Retina (tissue), 1 donor: Measurements from ENCODE around the gene TRAPPC11.
A peak's percentile ranks its signal among the peaks of the same experiment; 100 is the strongest.
"Not testable (repeated sequence)": the region's sequence is repeated elsewhere in the genome, so short reads cannot be mapped to it uniquely, and the experiment has no call there.

ENCODE experiments used
- DNase-seq: peaks from one replicate; pipeline ENCODE4 v3.0.0-alpha.2; 2016

TRAPPC11 gene

GRCh38 chr4:183659029-183659871, at the start of gene TRAPPC11, which contains the start of gene RWDD4:
Gene TRAPPC11 (plus strand): TSS chr4:183659293. CDS start chr4:183663868, 4,575 bp downstream.
Gene RWDD4 (minus strand): TSS chr4:183659185. CDS start chr4:183658952, 233 bp downstream.
- DNase-seq, result peak; percentile 98

- DNase-seq, result no peak
Observed at GRCh38 chr4:183610033-183610432, 49.1 kb upstream of the TRAPPC11 start.

DNA sequence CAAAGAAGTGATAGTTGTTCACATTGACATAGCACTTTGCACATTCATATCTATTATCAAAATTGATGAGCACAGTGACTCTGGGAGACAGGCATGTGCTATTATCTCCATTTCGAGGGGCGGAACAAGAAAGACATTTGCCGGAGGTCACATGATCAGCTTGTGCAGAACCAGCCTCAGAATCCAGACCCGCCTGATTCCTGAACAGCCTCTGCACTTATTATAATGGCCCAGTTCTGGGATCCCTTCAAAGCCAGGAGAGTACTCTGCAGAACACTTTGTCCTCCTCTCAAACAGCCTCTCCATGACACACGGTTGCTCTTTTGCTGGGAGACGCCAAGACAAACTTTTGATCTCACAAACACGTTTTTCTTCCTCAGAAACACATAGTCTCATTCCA, 48.5 kb upstream of the TRAPPC11 start:
- DNase-seq, result no peak

DNA sequence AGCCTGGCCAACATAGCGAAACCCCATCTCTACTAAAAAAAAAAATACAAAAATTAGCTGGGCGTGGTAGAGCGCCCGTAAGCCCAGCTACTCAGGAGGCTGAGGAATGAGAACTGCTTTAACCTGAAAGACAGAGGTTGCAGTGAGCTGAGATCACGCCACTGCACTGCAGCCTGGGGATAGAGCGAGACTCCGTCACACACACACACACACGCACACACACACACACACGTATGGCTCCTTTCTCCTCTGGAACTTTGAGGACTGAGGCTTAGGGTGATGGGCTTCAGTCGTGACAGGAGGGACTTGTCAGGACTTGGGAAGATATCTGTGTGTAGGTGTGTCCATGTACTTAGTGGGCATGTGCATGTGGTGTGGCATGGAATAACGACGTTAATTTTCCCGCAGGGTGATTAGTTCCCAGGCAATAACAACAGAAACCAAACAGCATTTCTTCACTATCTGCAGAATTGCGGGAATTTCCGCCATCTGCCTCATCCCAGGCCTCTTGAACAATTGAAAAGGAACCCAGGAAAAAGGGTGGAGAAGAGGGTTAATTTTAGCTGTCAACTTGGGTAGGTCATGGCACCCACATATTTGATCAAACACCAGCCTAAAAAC, 47.8 kb upstream of the TRAPPC11 start:
- DNase-seq, result no peak

DNA sequence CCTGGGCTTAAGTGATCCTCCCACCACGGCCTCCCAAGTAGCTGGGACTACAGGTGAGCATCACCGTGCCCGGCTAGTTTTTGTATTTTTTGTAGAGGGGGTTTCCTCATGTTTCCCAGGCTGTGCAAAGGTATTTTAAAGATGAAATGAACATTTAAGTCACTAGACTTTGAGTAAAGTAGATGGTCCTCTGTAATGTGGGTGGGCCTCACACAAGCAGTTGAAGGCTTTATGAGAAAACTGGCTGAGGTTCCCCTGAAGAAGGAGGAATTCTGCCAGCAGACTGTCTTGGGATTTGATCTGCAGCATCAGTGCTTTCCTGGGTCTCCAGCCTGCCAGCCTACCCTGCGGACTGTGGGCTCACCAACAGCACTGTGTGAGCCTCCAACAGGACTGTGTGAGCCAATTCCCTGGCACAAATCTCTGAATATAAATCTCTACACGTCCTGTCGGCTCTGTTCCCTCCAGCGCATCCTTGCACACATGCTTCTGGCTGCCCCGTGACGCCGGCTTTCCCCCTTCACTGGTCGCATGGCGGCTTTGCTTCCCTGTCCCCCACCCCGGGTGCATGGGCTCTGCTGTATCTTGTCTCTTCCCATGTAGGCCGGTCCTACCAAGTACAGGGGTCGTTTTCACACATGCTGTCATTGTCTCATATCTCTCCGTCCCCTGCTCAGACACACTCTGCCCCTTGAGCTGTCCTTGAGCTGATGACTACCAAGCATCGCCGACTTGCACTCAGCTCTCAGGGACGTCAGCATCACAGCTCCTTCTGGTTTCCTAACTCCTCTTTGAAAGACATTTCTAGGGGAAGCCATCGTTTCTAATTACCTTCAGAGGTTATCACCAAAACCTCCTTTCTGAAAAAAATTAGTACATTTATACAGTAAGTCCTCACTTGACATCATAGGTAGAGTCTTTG, 46.5 kb upstream of the TRAPPC11 start:
- DNase-seq, result no peak

DNA sequence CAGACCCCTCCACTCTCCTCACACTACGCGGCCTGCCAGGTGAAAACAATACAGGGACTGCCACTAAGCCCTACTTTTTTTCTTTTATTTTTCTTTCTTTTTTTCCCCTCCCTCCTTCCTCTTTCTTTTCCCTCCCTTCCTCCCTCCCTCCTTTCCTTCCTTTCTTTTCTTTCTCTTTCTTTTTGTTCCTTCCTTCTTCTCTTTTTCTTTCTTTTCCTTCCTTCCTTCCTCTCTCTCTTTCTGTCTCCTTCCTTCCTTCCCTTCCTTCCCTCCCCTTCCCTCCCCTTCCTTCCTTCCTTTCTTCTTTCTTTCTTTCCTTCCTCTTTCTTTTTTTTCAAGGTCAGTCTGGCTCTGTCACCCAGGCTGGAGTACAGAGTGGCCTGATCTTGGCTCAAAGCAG, 42.0 kb upstream of the TRAPPC11 start:
- no peak for DNase-seq

DNA sequence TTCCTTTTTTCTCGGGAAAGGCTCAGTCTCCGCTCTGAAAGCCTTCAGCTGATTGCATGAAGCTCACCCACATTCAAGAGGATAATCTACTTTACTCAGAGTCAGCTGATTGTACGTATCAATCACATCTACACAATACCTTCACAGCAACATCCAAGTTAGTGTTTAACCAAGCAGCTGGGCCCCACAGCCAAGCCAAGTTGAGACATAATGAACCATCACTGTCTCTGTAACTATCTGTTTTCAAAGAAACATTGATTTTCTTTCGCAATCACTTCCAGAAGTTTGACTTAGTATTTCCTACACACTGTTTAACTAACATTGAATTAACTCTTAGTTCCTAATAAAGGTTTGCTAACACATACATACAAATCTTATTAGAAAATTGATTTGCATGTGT, 40.4 kb upstream of the TRAPPC11 start:
- DNase-seq, result peak; percentile 18

DNA sequence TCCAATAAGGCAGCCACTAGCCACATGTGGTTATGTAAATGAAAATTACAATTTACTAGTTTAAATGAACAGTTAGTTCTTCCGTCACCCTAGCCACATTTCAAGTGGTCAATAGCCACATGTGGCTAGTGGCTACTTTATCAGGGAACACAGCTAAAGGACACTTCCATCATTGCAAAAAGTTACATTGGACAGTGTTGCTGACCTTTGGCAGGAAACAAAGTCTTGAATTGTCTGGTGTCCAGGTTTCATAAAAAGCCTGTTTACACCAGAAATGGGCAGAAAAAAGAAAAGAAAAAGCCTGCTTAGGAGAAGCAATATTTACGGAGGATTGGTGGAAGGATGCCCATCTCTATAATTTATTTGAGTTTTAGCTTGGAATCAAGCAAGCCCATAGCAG, 38.7 kb upstream of the TRAPPC11 start:
- no peak for DNase-seq

GRCh38 chr4:183621875-183622274, 37.2 kb upstream of the TRAPPC11 start:
- no peak for DNase-seq

DNA sequence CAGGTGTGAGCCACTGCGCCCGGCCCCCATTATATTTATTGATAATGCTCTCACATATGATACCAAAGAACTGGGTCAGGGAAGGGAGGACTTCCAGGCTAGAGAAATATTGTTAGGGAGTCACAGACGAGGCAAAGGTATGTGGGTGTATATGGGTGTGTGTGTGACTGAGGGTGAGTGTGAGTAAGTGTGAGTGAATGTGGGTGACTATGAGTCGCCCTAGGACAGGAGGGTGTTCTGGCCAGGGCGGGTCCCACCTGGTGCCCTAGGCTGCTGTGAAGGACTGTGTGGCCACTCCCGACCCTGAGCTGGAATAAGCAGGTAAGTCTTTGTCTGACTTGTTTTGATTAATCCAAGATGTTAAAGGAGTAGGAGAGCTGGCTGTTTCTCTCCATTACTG, 34.5 kb upstream of the TRAPPC11 start:
- DNase-seq, result no peak

DNA sequence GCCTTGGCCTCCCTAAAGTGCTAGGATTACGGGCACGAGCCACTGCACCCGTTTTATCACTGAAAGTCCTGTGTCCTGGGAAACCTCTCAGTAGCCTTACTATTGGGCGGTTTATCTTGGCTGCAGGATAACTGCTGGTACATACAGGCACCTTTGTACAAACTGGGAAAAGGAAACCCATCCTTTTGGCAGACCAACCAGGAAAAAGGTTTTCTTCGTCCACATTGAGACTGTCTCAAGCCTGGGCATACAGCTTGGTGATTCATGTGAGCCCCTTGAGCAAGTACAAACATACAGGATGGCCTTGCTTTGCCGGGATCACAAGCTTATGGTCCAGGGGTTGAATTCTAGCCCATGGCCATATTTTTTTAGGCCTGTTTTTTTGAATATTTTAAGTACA, 32.9 kb upstream of the TRAPPC11 start:
- DNase-seq, result no peak

- not testable (repeated sequence) for DNase-seq
Observed at GRCh38 chr4:183627286-183627685, 31.8 kb upstream of the TRAPPC11 start.

DNA sequence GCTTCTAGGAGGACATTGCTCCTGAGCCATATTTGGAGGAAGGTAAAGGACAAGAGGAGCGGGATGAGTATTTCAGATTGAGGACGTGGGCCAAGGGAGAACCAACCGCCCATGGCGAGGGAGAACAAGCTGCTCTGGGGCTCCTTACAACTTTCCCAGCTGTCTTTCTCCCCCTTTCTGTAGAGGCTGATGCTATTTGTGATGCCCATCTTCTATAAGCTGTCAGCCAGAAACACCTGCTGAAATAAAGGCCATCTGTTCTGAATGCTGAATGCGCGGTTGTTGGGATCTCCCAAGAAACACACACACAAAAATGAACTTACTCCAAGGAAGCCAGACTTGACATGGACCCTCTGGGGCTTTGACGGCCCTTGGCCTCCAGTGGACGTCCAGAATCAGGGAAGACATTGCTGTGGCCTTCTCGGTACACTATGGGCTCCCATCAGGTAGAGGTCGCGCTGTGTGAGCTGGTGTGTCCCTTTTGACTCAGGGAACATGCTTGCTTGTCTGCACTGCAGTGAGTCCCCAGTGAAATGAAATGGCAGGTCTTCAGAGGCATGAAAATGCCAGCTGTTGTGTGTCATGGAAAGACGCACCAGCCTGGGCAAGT, 31.0 kb upstream of the TRAPPC11 start:
- no peak for DNase-seq

DNA sequence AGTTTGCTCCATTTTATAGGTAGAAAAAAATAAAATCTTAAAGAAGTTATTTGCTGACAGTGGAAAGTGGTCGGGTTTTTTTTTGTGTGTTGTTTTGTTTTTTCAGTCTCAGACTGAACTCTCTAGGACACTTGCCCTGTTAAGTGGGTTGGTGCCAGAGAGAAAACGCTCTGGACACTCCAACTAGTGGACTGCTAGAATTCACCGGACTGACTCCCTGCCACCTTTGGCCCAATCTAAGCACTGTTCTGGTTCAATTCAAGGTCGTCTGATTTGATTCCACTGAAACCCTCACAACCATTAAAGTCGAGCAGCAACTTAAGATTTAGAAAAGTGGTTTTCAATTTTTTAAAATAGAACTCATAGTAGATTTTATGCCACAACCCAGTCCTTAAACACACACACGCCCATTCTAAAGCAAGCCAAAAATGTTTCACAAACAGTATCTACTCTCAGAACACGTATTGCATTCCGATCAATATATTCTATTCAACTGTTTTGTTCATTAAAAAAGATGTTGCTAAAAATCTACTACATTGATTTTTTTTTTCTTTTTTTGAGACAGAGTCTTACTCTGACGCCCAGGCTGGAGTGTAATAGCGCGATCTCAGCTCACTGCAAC, 27.4 kb upstream of the TRAPPC11 start:
- no peak for DNase-seq

GRCh38 chr4:183632689-183633088, 26.4 kb upstream of the TRAPPC11 start:
- DNase-seq, result no peak

DNA sequence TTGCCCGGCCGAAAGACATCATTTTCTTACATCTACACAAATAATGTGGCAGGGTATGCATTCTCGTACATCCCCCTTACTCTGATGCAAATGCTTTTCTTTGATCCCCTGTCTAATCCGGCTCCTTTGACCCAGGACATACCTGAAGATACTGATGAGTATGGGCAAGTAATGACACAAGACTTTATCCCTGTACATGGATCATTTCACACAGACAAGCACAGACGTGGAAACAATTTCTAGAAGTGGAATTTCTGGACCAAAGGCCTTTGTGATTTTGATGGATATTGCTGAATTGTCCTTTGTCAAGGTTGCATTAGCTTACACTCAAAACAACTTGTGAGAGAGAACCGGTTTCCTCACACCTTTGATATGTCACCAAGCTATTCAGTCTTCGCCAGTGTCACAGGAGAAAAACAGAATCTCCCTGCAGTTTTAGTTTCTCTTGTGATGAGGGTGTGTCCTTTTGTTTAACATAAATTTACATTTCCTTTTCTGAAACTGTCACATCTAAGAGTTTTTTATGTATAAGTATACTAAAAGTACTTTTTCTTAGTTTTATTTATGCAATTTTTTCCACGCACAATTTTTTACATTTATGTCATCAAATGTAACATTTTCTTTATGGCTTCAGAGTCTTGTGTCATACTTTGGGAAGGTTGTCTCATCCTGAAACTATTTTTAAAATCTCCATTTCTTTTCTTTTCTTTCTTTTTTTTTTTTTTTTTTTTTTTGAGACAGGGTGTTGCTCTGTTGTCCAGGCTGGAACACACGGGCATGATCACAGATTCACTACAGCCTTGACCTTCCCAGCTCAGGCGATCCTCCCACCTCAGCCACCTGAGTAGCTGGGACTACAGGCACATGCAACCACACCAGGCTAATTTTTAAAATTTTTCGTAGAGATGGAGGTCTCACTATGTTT, 25.4 kb upstream of the TRAPPC11 start:
- no peak for DNase-seq

GRCh38 chr4:183635321-183635720, 23.8 kb upstream of the TRAPPC11 start:
- DNase-seq, result peak; percentile 43

- no peak for DNase-seq
Observed at GRCh38 chr4:183635741-183636140, 23.4 kb upstream of the TRAPPC11 start.

DNA sequence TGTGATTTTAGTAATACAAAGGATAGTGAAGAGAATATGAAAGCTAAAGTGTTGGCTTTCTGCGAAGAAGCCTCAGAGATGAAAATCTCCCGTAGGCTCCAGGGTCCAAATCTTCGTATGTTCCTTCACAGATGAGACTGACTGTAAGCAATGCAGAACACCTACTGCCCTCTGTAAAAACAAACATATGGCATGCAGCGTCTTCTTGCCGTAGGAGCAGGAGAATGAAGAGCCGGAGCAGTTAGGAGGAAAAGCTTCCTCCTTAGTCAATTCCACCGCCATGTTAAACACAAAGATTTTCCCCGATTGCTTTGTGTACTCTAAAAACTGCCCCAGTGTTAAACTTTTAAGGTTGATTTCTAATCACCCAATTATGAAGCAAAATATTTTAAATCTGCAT, 22.6 kb upstream of the TRAPPC11 start:
- no peak for DNase-seq

GRCh38 chr4:183636923-183637322, 22.2 kb upstream of the TRAPPC11 start:
- DNase-seq, result no peak

GRCh38 chr4:183637461-183637860, 21.6 kb upstream of the TRAPPC11 start:
- no peak for DNase-seq
